COLO668 (cell line): Measurements from ENCODE around the gene C1orf21.

Experiments used
- DNase-seq: peaks from one replicate; lab custom pipeline; 2025; ENCODE audit not compliant: unreplicated experiment; lab: John Stamatoyannopoulos, UW

C1orf21 gene

GRCh38 chr1:184512724-184513123 lies 125.9 kb downstream of the C1orf21 start:
- DNase-seq, result no peak

GRCh38 chr1:184513421-184513820 lies 126.6 kb downstream of the C1orf21 start:
- DNase-seq, result no peak

GRCh38 chr1:184513966-184514365 lies 127.1 kb downstream of the C1orf21 start:
- DNase-seq, result no peak

GRCh38 chr1:184514447-184514846 lies 127.6 kb downstream of the C1orf21 start:
- no peak for DNase-seq

- DNase-seq, result no peak
These were observed 130.3 kb downstream of the C1orf21 start for GRCh38 chr1:184517130-184517529.

GRCh38 chr1:184518736-184519357 lies 132.0 kb downstream of the C1orf21 start:
- no peak for DNase-seq

GRCh38 chr1:184520336-184520735 lies 133.5 kb downstream of the C1orf21 start:
- no peak for DNase-seq

GRCh38 chr1:184524248-184524647 lies 137.4 kb downstream of the C1orf21 start:
- no peak for DNase-seq

- no peak for DNase-seq
These were observed 140.6 kb downstream of the C1orf21 start for GRCh38 chr1:184527402-184527801.

GRCh38 chr1:184530226-184530625 lies 143.4 kb downstream of the C1orf21 start:
- DNase-seq, result no peak

- no peak for DNase-seq
These were observed 144.5 kb downstream of the C1orf21 start for GRCh38 chr1:184531296-184531695.

- DNase-seq, result no peak
These were observed 145.4 kb downstream of the C1orf21 start for GRCh38 chr1:184532199-184532598.

- peak; percentile 16 for DNase-seq
These were observed 146.2 kb downstream of the C1orf21 start for GRCh38 chr1:184533049-184533448.

GRCh38 chr1:184533915-184534314 lies 147.1 kb downstream of the C1orf21 start:
- DNase-seq, result no peak

GRCh38 chr1:184534690-184535089 lies 147.9 kb downstream of the C1orf21 start:
- no peak for DNase-seq

GRCh38 chr1:184535191-184535970 lies 148.6 kb downstream of the C1orf21 start:
- no peak for DNase-seq

GRCh38 chr1:184536246-184536985 lies 149.6 kb downstream of the C1orf21 start:
- DNase-seq, result no peak

- no peak for DNase-seq
These were observed 152.8 kb downstream of the C1orf21 start for GRCh38 chr1:184539580-184539979.

GRCh38 chr1:184541537-184542152 lies 154.8 kb downstream of the C1orf21 start:
- DNase-seq, result no peak

GRCh38 chr1:184542291-184542690 lies 155.5 kb downstream of the C1orf21 start:
- DNase-seq, result no peak

- DNase-seq, result no peak
These were observed 158.8 kb downstream of the C1orf21 start for GRCh38 chr1:184545601-184546000.
